22Rv1 (cell line): Measurements from ENCODE around the gene SUPT5H.
A peak's percentile ranks its signal among the peaks of the same experiment; 100 is the strongest.

Experiments used
- H3K27ac ChIP-seq: fragments of 450-650 bp; 2 replicates; pipeline ENCODE4 v1.5.1; 2017
- ZFX ChIP-seq: fragments of 450-650 bp; IDR thresholded peaks from 2 replicates; pipeline ENCODE4 v1.6.1; 2017; ENCODE audit warnings: antibody characterized with exemption, borderline replicate concordance
- TF ChIP-seq, protein P1 (sequence below): fragments of 450-650 bp; IDR thresholded peaks from 2 replicates; pipeline ENCODE4 v1.5.1; 2017; ENCODE audit warnings: mild to moderate bottlenecking

The SUPT5H gene

DNA sequence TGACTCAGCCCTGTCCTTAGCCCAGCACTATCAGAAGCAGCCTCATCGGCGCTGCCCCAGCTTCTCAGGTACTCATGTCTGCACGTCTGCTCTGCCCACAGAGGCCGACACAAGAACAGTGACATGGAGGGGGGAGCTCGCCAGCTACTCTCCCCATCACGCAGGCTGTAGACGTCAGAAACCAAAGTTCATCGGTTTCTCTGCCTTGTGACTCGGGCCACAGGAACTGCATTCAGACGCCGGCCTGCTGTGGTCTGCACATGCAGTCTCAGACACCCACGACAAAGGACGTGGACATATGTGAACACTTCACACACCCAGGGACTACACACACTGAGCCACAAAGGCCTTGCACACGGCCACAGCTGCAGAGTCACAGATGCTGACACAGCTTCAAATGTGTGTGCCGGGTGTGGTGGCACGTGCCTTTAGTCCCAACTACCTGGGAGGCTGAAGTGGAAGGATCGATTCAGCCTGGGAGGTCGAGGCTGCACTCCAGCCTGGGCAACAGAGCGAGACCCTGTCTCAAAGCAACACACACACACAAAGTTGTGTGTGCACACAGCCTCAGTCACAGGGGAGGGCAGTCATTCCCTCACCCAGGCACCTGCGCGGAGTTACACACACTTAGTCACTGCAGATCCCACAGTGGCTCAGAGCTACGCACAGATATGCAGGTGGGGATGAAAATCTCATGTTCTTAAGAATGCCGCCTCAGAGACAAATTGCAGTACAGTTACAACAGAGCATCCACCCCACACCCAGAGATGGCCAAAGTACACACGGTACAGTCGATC is 43.6 kb upstream of the SUPT5H start:
- peak overlapping the region; percentile 81 for H3K27ac ChIP-seq
- TF ChIP-seq, protein P1, sequence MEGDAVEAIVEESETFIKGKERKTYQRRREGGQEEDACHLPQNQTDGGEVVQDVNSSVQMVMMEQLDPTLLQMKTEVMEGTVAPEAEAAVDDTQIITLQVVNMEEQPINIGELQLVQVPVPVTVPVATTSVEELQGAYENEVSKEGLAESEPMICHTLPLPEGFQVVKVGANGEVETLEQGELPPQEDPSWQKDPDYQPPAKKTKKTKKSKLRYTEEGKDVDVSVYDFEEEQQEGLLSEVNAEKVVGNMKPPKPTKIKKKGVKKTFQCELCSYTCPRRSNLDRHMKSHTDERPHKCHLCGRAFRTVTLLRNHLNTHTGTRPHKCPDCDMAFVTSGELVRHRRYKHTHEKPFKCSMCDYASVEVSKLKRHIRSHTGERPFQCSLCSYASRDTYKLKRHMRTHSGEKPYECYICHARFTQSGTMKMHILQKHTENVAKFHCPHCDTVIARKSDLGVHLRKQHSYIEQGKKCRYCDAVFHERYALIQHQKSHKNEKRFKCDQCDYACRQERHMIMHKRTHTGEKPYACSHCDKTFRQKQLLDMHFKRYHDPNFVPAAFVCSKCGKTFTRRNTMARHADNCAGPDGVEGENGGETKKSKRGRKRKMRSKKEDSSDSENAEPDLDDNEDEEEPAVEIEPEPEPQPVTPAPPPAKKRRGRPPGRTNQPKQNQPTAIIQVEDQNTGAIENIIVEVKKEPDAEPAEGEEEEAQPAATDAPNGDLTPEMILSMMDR = no peak
- no peak for TF ChIP-seq ZFX

DNA sequence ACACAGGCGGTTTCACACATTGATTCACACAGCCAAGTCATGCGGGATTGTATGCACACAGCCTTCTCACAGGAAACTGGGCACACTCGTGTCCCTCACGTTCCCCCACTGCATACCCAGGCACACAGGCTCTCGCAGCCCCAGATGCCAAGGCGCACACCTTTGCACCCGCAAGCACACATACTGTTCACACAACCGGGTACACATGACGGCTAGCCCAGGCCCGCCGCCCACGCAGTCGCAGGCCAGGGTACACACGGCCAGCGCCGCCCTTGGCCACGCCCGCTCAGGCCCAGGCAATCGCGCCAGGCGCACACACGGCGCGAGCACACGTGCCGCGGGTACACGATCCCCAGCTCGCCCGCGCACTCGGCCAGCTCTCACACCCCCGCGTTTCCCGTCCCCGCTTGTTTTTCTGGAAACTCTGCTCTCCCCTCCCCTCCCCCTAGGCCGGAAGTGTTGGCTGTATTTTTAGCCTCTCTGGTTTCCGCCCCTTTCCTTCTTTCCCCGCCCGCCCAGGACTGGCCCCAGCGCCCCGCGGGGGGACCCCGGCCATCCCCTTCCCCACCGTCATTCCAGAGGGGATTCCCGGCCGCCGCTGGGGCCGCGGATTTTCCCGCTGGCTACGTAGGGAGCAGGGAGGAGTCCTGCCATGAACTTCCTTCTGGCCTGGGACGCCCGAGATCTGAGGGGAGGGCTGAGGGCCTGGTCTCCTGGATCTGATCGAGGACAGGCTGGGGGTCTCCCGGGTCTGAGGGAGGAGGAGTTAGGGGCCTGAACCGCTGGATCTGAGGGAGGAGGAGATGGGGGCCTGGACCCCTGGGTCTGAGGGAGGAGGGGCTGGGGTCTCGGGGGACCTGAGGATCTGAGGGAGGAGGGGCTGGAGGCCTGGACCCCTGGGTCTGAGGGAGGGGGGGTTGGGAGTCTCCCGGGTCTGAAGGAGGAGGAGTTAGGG is 42.8 kb upstream of the SUPT5H start:
- TF ChIP-seq, protein P1 = no peak
- no peak for TF ChIP-seq ZFX
- peak overlapping the region; percentile 81 for H3K27ac ChIP-seq

DNA sequence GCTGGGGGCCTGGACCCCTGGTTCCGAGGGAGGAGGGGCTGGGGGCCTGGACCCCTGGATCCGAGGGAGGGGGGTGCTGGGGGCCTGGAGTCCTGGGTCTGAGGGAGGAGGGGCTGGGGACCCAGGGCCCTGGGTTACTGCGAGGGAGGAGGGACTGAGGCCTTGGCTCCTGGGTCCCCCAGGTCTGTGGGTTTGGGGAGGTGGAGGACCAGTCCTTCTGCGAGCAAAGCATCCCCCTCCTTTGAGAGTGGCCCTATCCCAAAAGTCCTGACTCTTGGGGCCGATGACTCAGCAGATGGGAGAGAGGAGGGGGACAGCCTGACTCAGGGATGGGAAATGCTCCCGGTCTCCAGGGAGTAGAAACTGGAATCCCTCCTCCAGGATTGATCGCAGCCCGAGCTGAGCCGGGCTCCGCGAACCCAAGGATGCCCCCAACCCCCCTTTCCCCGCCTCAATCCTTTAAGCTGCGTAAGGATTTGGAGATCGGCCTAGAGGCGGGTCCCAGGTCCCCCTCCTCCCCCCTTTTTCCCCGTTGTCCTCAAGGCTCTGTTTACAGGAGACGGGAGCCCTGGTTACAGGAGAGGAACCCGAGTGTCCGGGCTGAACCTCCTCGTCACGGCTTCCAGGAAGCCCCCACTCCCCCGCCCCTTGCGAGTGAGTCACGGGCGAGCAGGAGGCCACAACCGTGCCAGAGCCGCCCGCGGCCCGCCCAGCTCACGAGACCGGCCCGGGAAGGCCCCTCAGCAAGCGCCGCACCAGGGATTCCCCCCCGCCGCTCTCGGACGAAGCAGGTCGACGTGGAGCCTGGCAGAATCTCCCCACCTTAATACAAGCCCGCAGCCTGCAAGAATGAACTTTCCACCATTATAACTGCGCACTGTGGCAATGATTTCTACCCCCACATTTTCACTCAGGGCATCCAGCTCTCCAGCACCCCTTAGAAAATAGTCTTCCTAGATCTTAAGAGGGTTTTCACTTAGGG is 41.8 kb upstream of the SUPT5H start:
- TF ChIP-seq, protein P1 = no peak
- TF ChIP-seq ZFX = no peak
- H3K27ac ChIP-seq = peak overlapping the region; percentile 81

DNA sequence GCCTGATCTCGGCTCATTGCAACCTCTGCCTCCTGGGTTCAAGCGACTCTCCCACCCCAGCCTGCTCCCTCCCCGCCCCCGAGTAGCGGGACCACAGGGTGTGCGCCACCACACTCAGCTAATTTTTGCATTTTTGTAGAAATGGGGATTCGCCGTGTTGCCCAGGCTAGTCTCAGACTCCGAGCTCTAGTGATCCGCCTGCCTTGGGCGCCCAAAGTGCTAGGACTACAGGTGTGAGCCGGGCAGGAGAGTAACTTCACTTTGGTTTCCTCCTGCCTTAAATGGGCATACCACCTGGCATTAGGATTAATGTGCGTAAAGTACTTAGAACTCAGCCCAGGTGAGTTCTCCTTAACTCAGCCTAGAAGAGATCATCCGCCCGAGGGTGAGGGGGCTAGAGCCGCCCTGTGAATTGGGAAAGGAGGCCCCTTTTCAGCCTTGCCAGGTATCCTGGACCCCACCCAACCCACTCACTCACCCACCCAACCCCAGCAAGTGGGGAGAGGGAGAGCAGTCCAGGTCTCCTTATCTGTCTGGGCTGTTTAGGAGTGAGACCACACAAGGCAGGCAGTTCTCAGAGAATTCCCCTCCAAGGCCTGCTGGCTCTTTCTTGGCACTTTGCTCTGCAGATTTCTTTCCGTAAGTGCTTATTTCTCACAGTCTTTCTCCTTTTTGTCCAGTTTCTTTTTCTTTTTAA is 40.0 kb upstream of the SUPT5H start:
- peak overlapping the region; percentile 98 for H3K27ac ChIP-seq
- TF ChIP-seq, protein P1 = no peak
- no peak for TF ChIP-seq ZFX

DNA sequence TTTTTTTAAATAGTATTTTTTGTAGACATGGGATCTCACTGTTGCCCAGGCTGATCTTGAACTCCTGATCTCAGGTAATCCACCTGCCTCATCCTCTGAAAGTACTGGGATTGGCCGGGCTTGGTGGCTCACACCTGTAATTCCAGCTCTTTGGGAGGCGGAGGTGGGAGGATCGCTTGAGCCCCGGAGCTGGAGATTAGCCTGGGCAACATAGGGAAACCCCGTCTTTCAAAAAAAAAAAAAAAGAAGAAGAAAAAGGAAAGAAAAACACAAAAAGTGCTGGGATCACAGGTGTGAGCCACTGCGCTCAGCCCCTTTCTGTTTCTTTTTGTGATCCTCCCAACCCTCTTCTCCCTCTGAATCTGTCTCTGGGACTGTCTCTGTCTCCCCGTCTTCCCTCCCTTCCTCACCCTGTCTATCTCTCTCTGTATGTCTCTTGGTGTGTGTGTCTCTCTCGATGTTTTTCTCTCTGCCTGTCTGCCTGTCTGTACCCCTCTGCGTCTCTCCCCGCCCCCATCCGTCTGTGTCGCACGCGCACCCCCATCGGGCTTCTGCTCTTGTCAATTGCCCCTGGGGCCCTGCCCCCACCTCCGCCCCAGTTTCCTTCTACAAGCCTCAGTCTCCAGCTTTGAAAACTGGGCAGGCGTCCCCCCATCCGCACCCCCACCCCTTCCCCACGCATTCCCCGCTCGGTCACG is 39.3 kb upstream of the SUPT5H start:
- TF ChIP-seq, protein P1 = no peak
- no peak for TF ChIP-seq ZFX
- peak overlapping the region; percentile 98 for H3K27ac ChIP-seq
